ENCODE measurements around the gene TIAM1.

Gene TIAM1

GRCh38 chr21:31265366-31266013 is 78.6 kb downstream of the TIAM1 start:
- H3K4me3 ChIP-seq (ENCODE audit: low read depth, low read length), result no peak overlapping the region
- no peak for TF ChIP-seq CTCF (IDR thresholded peaks at IDR 0.05; ENCODE audit: low read depth, low read length)

- no peak for TF ChIP-seq CTCF (IDR thresholded peaks at IDR 0.05; ENCODE audit: low read depth, low read length)
- H3K4me3 ChIP-seq (ENCODE audit: low read depth, low read length), result no peak overlapping the region
Observed at GRCh38 chr21:31264574-31264973, 79.5 kb downstream of the TIAM1 start.

- no peak overlapping the region for H3K4me3 ChIP-seq (ENCODE audit: low read depth, low read length)
- no peak for TF ChIP-seq CTCF (IDR thresholded peaks at IDR 0.05; ENCODE audit: low read depth, low read length)
Observed at GRCh38 chr21:31262728-31263127, 81.3 kb downstream of the TIAM1 start.

DNA sequence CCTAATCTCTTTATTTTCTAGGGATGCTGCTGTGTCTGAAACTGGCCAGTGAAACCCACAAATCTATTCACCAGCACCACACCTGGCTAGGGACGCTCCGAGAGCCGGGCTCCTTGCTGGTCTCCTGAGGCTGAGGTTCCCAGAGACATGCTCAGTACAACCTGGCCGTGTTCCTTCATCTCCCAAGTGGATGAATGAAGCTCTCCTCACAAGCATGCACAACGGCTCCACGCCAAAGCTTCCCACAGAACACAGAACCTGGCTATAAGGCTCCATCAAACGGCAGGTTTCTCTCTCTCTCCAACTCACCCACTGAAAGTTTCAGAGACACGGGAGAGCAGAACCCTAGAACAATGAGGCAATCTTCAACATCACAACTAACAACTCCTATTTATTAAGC is 82.3 kb downstream of the TIAM1 start:
- no peak for TF ChIP-seq CTCF (IDR thresholded peaks at IDR 0.05; ENCODE audit: low read depth, low read length)

DNA sequence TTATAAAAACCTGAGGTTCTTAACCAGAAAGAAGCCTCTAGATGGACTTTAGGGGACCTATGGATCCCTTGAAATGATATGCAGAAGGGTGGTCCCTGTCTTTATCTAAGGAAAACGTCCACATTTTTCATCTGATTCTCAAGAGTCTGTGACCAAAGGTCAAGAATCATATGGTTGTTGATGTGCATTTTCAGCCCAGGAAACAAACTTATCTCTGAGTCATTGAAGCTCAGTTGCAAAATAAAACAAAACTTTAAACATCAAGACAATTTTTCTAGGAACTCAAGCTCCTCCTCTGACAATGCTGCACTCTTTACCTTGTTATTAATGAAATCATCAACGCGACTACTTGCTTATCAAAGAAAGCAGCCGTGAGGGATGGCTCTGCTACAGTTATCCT is 83.3 kb downstream of the TIAM1 start:
- TF ChIP-seq CTCF (IDR thresholded peaks at IDR 0.05; ENCODE audit: low read depth, low read length), result no peak

More for the DNA sequence above, 82.3 kb downstream of the TIAM1 start:
- no peak overlapping the region for H3K4me3 ChIP-seq (ENCODE audit: low read depth, low read length)

GRCh38 chr21:31258073-31258472 is 86.0 kb downstream of the TIAM1 start:
- no peak for TF ChIP-seq CTCF (IDR thresholded peaks at IDR 0.05; ENCODE audit: low read depth, low read length)
- H3K4me3 ChIP-seq (ENCODE audit: low read depth, low read length), result no peak overlapping the region

More for the DNA sequence above, 83.3 kb downstream of the TIAM1 start:
- H3K4me3 ChIP-seq (ENCODE audit: low read depth, low read length), result no peak overlapping the region

- TF ChIP-seq CTCF (IDR thresholded peaks at IDR 0.05; ENCODE audit: low read depth, low read length), result no peak
- H3K4me3 ChIP-seq (ENCODE audit: low read depth, low read length), result no peak overlapping the region
Observed at GRCh38 chr21:31257265-31257664, 86.8 kb downstream of the TIAM1 start.

All from WI38 (cell line).